Activated naive CD4-positive, alpha-beta T cell treated with anti-CD3 and anti-CD28 coated beads, Interleukin-2, amount 50 U/mL, for 24 hours (primary cell): ENCODE measurements around the gene GOLGA8R.
"Not testable (repeated sequence)": the region's sequence is repeated elsewhere in the genome, so short reads cannot be mapped to it uniquely, and the experiment has no call there.

Experiments used
- H3K27ac Mint-ChIP-seq: one replicate; pipeline ENCODE4 v1.8.0; 2021; ENCODE audit warnings: mild to moderate bottlenecking, mixed read lengths
- H3K27me3 Mint-ChIP-seq: one replicate; pipeline ENCODE4 v1.8.0; 2021; ENCODE audit warnings: mixed read lengths
- H3K36me3 Mint-ChIP-seq: one replicate; pipeline ENCODE4 v1.8.0; 2021; ENCODE audit warnings: mixed read lengths
- H3K4me1 Mint-ChIP-seq: one replicate; pipeline ENCODE4 v1.8.0; 2021; ENCODE audit warnings: mixed read lengths
- H3K4me3 Mint-ChIP-seq: one replicate; pipeline ENCODE4 v1.8.0; 2021; ENCODE audit warnings: mild to moderate bottlenecking, mixed read lengths
- H3K9me3 Mint-ChIP-seq: one replicate; pipeline ENCODE4 v1.8.0; 2021; ENCODE audit warnings: mixed read lengths

GOLGA8R gene

GRCh38 chr15:30368271-30368670 lies 45.8 kb downstream of the GOLGA8R start:
- H3K27me3 Mint-ChIP-seq, H3K4me1 Mint-ChIP-seq, H3K27ac Mint-ChIP-seq: not testable (repeated sequence)

DNA sequence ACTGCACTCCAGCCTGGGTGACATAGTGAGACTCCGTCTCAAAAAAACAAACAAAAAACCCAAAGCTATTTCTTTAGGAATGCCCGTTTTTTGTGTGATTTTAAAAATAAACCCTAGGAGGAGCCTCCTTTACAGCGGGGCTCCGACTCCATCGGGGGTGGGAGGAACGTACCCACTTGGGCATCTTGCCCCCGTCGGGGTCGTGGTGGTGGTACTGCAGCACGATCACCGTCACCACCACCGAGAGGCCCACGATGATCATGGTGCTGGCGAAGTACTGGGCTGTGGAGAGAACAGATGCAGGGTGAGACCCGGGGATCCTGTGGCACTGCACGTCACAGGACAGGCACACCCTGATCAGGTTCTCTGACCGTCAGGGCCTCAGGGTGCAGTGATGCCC lies 46.8 kb downstream of the GOLGA8R start:
- H3K36me3 Mint-ChIP-seq, H3K27me3 Mint-ChIP-seq, H3K4me3 Mint-ChIP-seq, H3K9me3 Mint-ChIP-seq, H3K27ac Mint-ChIP-seq, H3K4me1 Mint-ChIP-seq: not testable (repeated sequence)

More at GRCh38 chr15:30368271-30368670, 45.8 kb downstream of the GOLGA8R start:
- H3K36me3 Mint-ChIP-seq, H3K4me3 Mint-ChIP-seq, H3K9me3 Mint-ChIP-seq: not testable (repeated sequence)

DNA sequence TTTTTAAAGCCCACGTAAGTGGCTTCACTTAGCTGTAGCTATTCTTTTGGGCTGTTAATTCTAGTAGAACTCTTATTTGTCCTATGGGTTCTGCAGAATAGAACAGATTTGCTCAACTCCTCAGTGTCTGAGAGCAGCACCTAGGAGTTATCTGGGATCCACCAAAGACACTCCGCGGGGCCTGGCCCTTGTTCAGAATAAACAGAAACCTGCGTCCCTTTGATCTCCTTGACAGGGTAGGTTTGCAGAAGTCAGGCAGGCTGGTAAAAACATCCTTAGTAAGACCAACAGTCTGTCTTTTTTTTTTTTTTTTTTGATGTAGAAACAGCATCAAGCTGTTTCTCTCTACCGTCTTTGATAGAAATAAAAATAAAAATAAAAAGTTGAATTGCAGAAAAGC lies 52.7 kb downstream of the GOLGA8R start:
- H3K27me3 Mint-ChIP-seq, H3K36me3 Mint-ChIP-seq, H3K9me3 Mint-ChIP-seq, H3K4me1 Mint-ChIP-seq, H3K4me3 Mint-ChIP-seq, H3K27ac Mint-ChIP-seq: not testable (repeated sequence)

- H3K36me3 Mint-ChIP-seq, H3K4me1 Mint-ChIP-seq, H3K27ac Mint-ChIP-seq, H3K4me3 Mint-ChIP-seq, H3K27me3 Mint-ChIP-seq, H3K9me3 Mint-ChIP-seq: not testable (repeated sequence)
Measured at GRCh38 chr15:30360990-30361389, 53.1 kb downstream of the GOLGA8R start.

DNA sequence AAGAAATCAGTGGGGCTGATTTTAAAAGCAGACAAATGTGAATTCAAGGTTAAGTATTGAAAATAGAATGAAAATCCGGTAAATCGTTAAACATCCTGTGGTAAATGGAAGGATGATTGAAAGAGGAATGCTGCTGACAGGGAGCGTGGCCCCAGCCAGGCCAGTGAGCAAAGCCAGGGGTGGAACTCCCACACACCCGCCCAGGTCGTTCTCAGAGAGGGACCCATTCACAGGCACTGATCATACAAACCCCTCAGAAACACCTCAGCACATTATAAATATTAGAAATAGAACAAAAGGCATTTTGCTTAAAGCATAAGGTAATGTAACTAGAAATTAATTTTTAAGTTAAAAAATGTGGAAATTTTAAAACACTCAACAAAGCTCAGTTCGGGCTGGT lies 59.0 kb downstream of the GOLGA8R start:
- not testable (repeated sequence) for H3K27ac Mint-ChIP-seq, H3K9me3 Mint-ChIP-seq

More for the DNA sequence above, 59.0 kb downstream of the GOLGA8R start:
- H3K4me3 Mint-ChIP-seq, H3K36me3 Mint-ChIP-seq, H3K4me1 Mint-ChIP-seq, H3K27me3 Mint-ChIP-seq: not testable (repeated sequence)
